HEK293 (cell line): ENCODE results near the gene AP3S2.

Source experiments
- CTCF ChIA-PET: fragments of 350-600 bp; formaldehyde crosslinking; extraction: SDS; loops from one replicate; lab custom pipeline; 2021; ENCODE audit warnings: antibody characterized with exemption; lab: Yijun Ruan, JAX
- POLR2A ChIA-PET: fragments of 300-600 bp; formaldehyde crosslinking; extraction: SDS; loops from one replicate; lab custom pipeline; 2020; ENCODE audit warnings: antibody characterized with exemption, inconsistent platforms; lab: Yijun Ruan, JAX
- H3K27ac ChIP-seq: fragments of 200-500 bp; sonication (Bioruptor generic); 2 replicates; pipeline ENCODE4 v1.5.1; 2014; ENCODE audit warnings: low read depth, low read length, control low read depth, inconsistent platforms; ENCODE audit errors: extremely low read depth
- H3K36me3 ChIP-seq, 2 experiments: fragments of 200-500 bp in 1 of 2; sonication (Bioruptor generic) in 1 of 2; 1 replicate in 1 of 2; 2 replicates in 1 of 2; pipeline ENCODE4 v1.5.1; 2014 to 2017; ENCODE audit warnings: inconsistent platforms in 2 of 2, low read length in 2 of 2; ENCODE audit not compliant: control insufficient read depth in 2 of 2, insufficient read depth in 1 of 2
- H3K4me1 ChIP-seq: fragments of 200-500 bp; sonication (Bioruptor generic); 2 replicates; pipeline ENCODE4 v1.5.1; 2014; ENCODE audit warnings: mild to moderate bottlenecking, low read length, inconsistent platforms; ENCODE audit not compliant: control insufficient read depth, insufficient read depth
- H3K4me3 ChIP-seq: 2 replicates; pipeline ENCODE4 v1.5.1; 2011; ENCODE audit warnings: low read depth, mild to moderate bottlenecking, control low read depth, low read length, moderate library complexity
- H3K9me3 ChIP-seq: fragments of 200-500 bp; sonication (Bioruptor generic); 2 replicates; pipeline ENCODE4 v1.5.1; 2014; ENCODE audit warnings: low read depth, low read length, inconsistent platforms; ENCODE audit not compliant: control insufficient read depth, insufficient read depth
- OSR2 ChIP-seq: fragments of 450-650 bp; formaldehyde crosslinking; IDR thresholded peaks from 2 replicates; pipeline ENCODE4 v1.5.1; 2016; ENCODE audit warnings: missing biosample characterization, missing genetic modification characterization
- SETDB1 ChIP-seq: IDR thresholded peaks from one replicate; pipeline ENCODE4 v1.6.1; 2017; ENCODE audit warnings: mild to moderate bottlenecking, low read length, moderate library complexity, mixed read lengths; ENCODE audit not compliant: insufficient read length
- TRIM28 ChIP-seq: IDR thresholded peaks from 2 replicates; pipeline ENCODE4 v1.6.1; 2011; ENCODE audit warnings: low read length, control low read depth, borderline replicate concordance
- ZBTB20 ChIP-seq: fragments of 450-650 bp; formaldehyde crosslinking; IDR thresholded peaks from 2 replicates; pipeline ENCODE4 v1.5.1; 2016; ENCODE audit warnings: missing biosample characterization, missing genetic modification characterization
- ZBTB21 ChIP-seq: fragments of 450-650 bp; formaldehyde crosslinking; IDR thresholded peaks from 2 replicates; pipeline ENCODE4 v1.5.1; 2017; ENCODE audit warnings: missing biosample characterization, missing genetic modification characterization
- ZBTB44 ChIP-seq: fragments of 450-650 bp; IDR thresholded peaks from 2 replicates; pipeline ENCODE4 v1.5.1; 2018; ENCODE audit warnings: missing biosample characterization, mild to moderate bottlenecking, missing genetic modification characterization
- ZNF114 ChIP-seq: fragments of 450-650 bp; formaldehyde crosslinking; IDR thresholded peaks from 2 replicates; pipeline ENCODE4 v1.5.0; 2017; ENCODE audit warnings: missing biosample characterization, missing genetic modification characterization
- ZNF366 ChIP-seq: fragments of 450-650 bp; formaldehyde crosslinking; conservative IDR thresholded peaks from 2 replicates; pipeline ENCODE4 v1.5.1; 2016; ENCODE audit warnings: missing biosample characterization, missing genetic modification characterization
- ZNF529 ChIP-seq: fragments of 450-650 bp; formaldehyde crosslinking; IDR thresholded peaks from 2 replicates; pipeline ENCODE4 v1.5.1; 2017; ENCODE audit warnings: missing genetic modification characterization, missing biosample characterization; ENCODE audit not compliant: insufficient replicate concordance
- ZNF561 ChIP-seq: fragments of 450-650 bp; IDR thresholded peaks from 2 replicates; pipeline ENCODE4 v1.5.1; 2018; ENCODE audit warnings: missing biosample characterization, missing genetic modification characterization, borderline replicate concordance
- ZNF660 ChIP-seq: fragments of 450-650 bp; IDR thresholded peaks from 2 replicates; pipeline ENCODE4 v1.5.1; 2018; ENCODE audit warnings: missing biosample characterization, mild to moderate bottlenecking, missing genetic modification characterization
- ZSCAN30 ChIP-seq: fragments of 450-650 bp; IDR thresholded peaks from 2 replicates; pipeline ENCODE4 v1.5.1; 2018; ENCODE audit warnings: missing biosample characterization, mild to moderate bottlenecking, missing genetic modification characterization, moderate library complexity
- TF ChIP-seq, protein P1 (sequence below): fragments of 450-650 bp; formaldehyde crosslinking; conservative IDR thresholded peaks from 2 replicates; pipeline ENCODE4 v1.5.1; 2016; ENCODE audit warnings: low read depth, missing biosample characterization, missing genetic modification characterization

AP3S2 gene

GRCh38 chr15:89820666-89821611, 72.9 kb downstream of the AP3S2 start (continued):
- no peak for TF ChIP-seq ZNF660 (tag by site-specific recombination)
- TF ChIP-seq, protein P1, sequence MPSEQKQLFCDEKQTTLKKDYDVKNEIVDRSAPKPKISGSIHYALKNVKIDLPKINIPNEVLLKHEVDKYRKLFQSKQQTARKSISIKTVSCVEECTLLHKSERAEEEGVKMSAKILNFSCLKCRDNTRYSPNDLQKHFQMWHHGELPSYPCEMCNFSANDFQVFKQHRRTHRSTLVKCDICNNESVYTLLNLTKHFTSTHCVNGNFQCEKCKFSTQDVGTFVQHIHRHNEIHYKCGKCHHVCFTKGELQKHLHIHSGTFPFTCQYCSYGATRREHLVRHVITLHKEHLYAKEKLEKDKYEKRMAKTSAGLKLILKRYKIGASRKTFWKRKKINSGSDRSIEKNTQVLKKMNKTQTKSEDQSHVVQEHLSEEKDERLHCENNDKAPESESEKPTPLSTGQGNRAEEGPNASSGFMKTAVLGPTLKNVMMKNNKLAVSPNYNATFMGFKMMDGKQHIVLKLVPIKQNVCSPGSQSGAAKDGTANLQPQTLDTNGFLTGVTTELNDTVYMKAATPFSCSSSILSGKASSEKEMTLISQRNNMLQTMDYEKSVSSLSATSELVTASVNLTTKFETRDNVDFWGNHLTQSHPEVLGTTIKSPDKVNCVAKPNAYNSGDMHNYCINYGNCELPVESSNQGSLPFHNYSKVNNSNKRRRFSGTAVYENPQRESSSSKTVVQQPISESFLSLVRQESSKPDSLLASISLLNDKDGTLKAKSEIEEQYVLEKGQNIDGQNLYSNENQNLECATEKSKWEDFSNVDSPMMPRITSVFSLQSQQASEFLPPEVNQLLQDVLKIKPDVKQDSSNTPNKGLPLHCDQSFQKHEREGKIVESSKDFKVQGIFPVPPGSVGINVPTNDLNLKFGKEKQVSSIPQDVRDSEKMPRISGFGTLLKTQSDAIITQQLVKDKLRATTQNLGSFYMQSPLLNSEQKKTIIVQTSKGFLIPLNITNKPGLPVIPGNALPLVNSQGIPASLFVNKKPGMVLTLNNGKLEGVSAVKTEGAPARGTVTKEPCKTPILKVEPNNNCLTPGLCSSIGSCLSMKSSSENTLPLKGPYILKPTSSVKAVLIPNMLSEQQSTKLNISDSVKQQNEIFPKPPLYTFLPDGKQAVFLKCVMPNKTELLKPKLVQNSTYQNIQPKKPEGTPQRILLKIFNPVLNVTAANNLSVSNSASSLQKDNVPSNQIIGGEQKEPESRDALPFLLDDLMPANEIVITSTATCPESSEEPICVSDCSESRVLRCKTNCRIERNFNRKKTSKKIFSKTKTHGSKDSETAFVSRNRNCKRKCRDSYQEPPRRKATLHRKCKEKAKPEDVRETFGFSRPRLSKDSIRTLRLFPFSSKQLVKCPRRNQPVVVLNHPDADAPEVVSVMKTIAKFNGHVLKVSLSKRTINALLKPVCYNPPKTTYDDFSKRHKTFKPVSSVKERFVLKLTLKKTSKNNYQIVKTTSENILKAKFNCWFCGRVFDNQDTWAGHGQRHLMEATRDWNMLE (tag by site-specific recombination), result no peak
- TF ChIP-seq, all 188 proteins: peak for 0

DNA sequence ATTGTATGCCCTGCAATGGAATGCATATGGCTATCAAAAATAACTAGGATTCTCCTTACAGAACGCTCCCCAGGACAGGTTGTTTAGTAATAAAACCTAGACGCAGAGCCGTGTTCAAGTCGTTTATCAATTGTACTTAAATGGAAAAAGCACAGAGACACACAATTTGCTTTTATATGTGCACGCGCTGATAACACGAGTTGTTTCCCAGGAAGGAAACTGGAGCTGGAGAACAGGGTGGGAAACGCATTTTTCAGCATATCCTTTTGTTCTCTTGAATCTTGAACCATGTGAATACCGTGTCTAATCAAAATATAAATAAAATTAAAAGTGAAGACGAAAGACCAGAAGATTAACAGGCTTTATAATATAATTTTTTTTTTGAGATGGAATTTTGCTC, 75.5 kb downstream of the AP3S2 start:
- CTCF ChIA-PET, result interaction anchor here (0.8 kb wide), 1 partner anchor 269 kb away, joined by 3 read pairs; no protein-coding TSS in a partner anchor
- Histone ChIP-seq H3K4me1 (peaks cover 2% of the 10 kb centered on the region; the same call in 1 of the 2 replicates), H3K36me3 (no peaks in the 10 kb centered on the region), H3K4me3 (no peak overlapping the region), H3K9me3 (no peaks in the 10 kb centered on the region), H3K27ac (no peak overlapping the region)
- TF ChIP-seq ZSCAN30 (no peak), TRIM28 (no peak), ZNF366 (tag by site-specific recombination) (no peak), ZNF529 (tag by site-specific recombination) (no peak), ZNF561 (tag by site-specific recombination) (no peak), OSR2 (tag by site-specific recombination) (no peak), SETDB1 (no peak), ZBTB20 (tag by site-specific recombination) (no peak)
- POLR2A ChIA-PET, result no interaction called here

- peaks cover 2% of the 10 kb centered on the region; the same call in 1 of the 2 replicates for H3K4me1 ChIP-seq
- H3K4me3 ChIP-seq, result no peak overlapping the region
- H3K27ac ChIP-seq, result no peak overlapping the region
- ChIA-PET POLR2A (no interaction called here), CTCF (interaction anchor here (0.8 kb wide), 1 partner anchor 270 kb away, joined by 3 read pairs; no protein-coding TSS in a partner anchor)
- no peaks in the 10 kb centered on the region for H3K9me3 ChIP-seq
- TF ChIP-seq ZNF114 (tag by site-specific recombination) (no peak), ZBTB44 (no peak), ZBTB21 (no peak)
- no peaks in the 10 kb centered on the region for H3K36me3 ChIP-seq
Measured at GRCh38 chr15:89817701-89818280, 76.0 kb downstream of the AP3S2 start.
